ENCODE data around the gene TUBB. TPM values are rescaled to one million over a fixed set of nuclear protein-coding genes. Genes with fewer than 3 reads are reported as not detected.
A peak's percentile ranks its signal among the peaks of the same experiment; 100 is the strongest.

The TUBB gene
- total and polyA plus RNA-seq, 9 of the 15 experiments (the other 6 are each of a cell fraction or from before 2014, with no cell fraction given) = 971 to 2,870 (median 1,478) TPM

GRCh38 chr6:30686908-30687658, 33.1 kb upstream of the TUBB start (continued):
- TF ChIP-seq REST (IDR thresholded peaks at IDR 0.05; ENCODE audit: borderline replicate concordance) = peak; percentile 35
- no peak for TF ChIP-seq REST (CRISPR knock-in tag; IDR thresholded peaks at IDR 0.05; ENCODE audit: low read depth)
- 0 out of 2 replicates have a peak, but pooled peaks have one; percentile 15 for TF ChIP-seq ZBTB1 (CRISPR knock-in tag; IDR thresholded peaks at IDR 0.05; ENCODE audit: borderline replicate concordance, low read depth)
- no peak for TF ChIP-seq ZNF280A (IDR thresholded peaks at IDR 0.05; ENCODE audit: low read depth, partially characterized antibody)
- no peak for TF ChIP-seq SRSF7 (optimal IDR thresholded peaks at IDR 0.05; ENCODE audit: low read depth, low read length)
- no peak for TF ChIP-seq RBBP5 (IDR thresholded peaks at IDR 0.05; ENCODE audit: borderline replicate concordance, insufficient read depth, low read length, poor library complexity, severe bottlenecking)
- no peak for TF ChIP-seq SIN3B (IDR thresholded peaks at IDR 0.05; ENCODE audit: low read depth)
- TF ChIP-seq NEUROD1 (IDR thresholded peaks at IDR 0.05; ENCODE audit: borderline replicate concordance, low read depth, low read length, partially characterized antibody) = peak; percentile 69
- TF ChIP-seq ARID4B (CRISPR knock-in tag; IDR thresholded peaks at IDR 0.05) = peak; percentile 95
- no peak for TF ChIP-seq ZNF655 (CRISPR knock-in tag; IDR thresholded peaks at IDR 0.05)

Data from K562 (cell line).